ENCODE measurements around the gene MIER3.

DNA sequence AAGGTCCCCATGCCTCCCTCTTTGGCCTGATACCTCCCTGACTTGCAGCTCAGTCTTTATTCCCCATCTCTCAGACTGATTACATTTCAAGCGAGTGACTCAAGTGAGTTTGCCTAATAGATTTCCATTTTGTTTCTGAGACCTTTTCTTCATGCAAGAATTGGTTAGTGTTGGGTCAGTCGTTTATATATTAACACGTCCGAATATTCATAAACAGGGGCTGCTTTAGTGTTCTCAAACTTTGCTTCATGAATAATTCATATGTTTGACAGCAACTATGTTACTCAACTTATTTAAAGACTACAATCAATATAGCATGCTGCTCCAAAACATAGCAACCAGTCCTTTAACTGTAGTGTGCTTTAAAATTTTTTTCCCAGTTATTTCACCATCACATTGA, 36.6 kb upstream of the MIER3 start:
- TF ChIP-seq, protein P1, sequence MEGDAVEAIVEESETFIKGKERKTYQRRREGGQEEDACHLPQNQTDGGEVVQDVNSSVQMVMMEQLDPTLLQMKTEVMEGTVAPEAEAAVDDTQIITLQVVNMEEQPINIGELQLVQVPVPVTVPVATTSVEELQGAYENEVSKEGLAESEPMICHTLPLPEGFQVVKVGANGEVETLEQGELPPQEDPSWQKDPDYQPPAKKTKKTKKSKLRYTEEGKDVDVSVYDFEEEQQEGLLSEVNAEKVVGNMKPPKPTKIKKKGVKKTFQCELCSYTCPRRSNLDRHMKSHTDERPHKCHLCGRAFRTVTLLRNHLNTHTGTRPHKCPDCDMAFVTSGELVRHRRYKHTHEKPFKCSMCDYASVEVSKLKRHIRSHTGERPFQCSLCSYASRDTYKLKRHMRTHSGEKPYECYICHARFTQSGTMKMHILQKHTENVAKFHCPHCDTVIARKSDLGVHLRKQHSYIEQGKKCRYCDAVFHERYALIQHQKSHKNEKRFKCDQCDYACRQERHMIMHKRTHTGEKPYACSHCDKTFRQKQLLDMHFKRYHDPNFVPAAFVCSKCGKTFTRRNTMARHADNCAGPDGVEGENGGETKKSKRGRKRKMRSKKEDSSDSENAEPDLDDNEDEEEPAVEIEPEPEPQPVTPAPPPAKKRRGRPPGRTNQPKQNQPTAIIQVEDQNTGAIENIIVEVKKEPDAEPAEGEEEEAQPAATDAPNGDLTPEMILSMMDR (IDR thresholded peaks at IDR 0.05; ENCODE audit: insufficient read depth, low read length), result no peak
- TF ChIP-seq, protein P2, sequence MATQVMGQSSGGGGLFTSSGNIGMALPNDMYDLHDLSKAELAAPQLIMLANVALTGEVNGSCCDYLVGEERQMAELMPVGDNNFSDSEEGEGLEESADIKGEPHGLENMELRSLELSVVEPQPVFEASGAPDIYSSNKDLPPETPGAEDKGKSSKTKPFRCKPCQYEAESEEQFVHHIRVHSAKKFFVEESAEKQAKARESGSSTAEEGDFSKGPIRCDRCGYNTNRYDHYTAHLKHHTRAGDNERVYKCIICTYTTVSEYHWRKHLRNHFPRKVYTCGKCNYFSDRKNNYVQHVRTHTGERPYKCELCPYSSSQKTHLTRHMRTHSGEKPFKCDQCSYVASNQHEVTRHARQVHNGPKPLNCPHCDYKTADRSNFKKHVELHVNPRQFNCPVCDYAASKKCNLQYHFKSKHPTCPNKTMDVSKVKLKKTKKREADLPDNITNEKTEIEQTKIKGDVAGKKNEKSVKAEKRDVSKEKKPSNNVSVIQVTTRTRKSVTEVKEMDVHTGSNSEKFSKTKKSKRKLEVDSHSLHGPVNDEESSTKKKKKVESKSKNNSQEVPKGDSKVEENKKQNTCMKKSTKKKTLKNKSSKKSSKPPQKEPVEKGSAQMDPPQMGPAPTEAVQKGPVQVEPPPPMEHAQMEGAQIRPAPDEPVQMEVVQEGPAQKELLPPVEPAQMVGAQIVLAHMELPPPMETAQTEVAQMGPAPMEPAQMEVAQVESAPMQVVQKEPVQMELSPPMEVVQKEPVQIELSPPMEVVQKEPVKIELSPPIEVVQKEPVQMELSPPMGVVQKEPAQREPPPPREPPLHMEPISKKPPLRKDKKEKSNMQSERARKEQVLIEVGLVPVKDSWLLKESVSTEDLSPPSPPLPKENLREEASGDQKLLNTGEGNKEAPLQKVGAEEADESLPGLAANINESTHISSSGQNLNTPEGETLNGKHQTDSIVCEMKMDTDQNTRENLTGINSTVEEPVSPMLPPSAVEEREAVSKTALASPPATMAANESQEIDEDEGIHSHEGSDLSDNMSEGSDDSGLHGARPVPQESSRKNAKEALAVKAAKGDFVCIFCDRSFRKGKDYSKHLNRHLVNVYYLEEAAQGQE (IDR thresholded peaks at IDR 0.05; ENCODE audit: insufficient replicate concordance, low read depth), result no peak
- TF ChIP-seq GABPA (IDR thresholded peaks at IDR 0.05; ENCODE audit: low read depth) (no peak), SPI1 (IDR thresholded peaks at IDR 0.05; ENCODE audit: borderline replicate concordance, low read depth) (no peak)

All from HL-60 (cell line).